Astrocyte (in vitro differentiated cells and primary cell): ENCODE results near the gene CKAP2. TPM values are rescaled to one million over a fixed set of nuclear protein-coding genes. Genes with fewer than 3 reads are reported as not detected.
"Not testable (repeated sequence)": the region's sequence is repeated elsewhere in the genome, so short reads cannot be mapped to it uniquely, and the experiment has no call there.

Experiments used
- DNase-seq: peaks from one replicate; pipeline ENCODE4 v3.0.0-alpha.2; 2010; ENCODE audit warnings: low read depth
- FAIRE-seq: peaks from 2 replicates; lab custom pipeline; 2011; peaks lifted over from hg19 to GRCh38; lab: Jason Lieb, UNC
- H2AFZ ChIP-seq: 2 replicates; pipeline ENCODE4 v1.6.0; 2012; ENCODE audit warnings: low read depth, low read length, inconsistent platforms
- H3K27ac ChIP-seq: 2 replicates; pipeline ENCODE4 v1.5.1; 2011; ENCODE audit warnings: low read depth, low read length, inconsistent platforms
- H3K27me3 ChIP-seq: 2 replicates; pipeline ENCODE4 v1.6.0; 2011; ENCODE audit warnings: low read length, inconsistent platforms; ENCODE audit not compliant: insufficient read depth
- H3K36me3 ChIP-seq: 2 replicates; pipeline ENCODE4 v1.5.1; 2011; ENCODE audit warnings: low read length, inconsistent platforms; ENCODE audit not compliant: insufficient read depth
- H3K4me1 ChIP-seq: 2 replicates; pipeline ENCODE4 v1.5.1; 2011; ENCODE audit warnings: low read length, inconsistent platforms; ENCODE audit not compliant: insufficient read depth
- H3K4me2 ChIP-seq: 2 replicates; pipeline ENCODE4 v1.6.0; 2012; ENCODE audit warnings: low read length, inconsistent platforms
- H3K4me3 ChIP-seq: 2 replicates; pipeline ENCODE4 v1.5.1; 2011; ENCODE audit warnings: low read depth, mild to moderate bottlenecking, low read length, inconsistent platforms; ENCODE audit not compliant: insufficient read depth
- H3K79me2 ChIP-seq: 2 replicates; pipeline ENCODE4 v1.6.0; 2012; ENCODE audit warnings: mild to moderate bottlenecking, low read length, inconsistent platforms; ENCODE audit not compliant: insufficient read depth
- H3K9ac ChIP-seq: 2 replicates; pipeline ENCODE4 v1.6.0; 2012; ENCODE audit warnings: mild to moderate bottlenecking, low read length, inconsistent platforms
- H3K9me3 ChIP-seq: 2 replicates; pipeline ENCODE4 v1.5.1; 2012; ENCODE audit warnings: low read depth, mild to moderate bottlenecking, low read length, inconsistent platforms; ENCODE audit not compliant: insufficient read depth
- H4K20me1 ChIP-seq: 2 replicates; pipeline ENCODE4 v1.6.0; 2012; ENCODE audit warnings: low read length, inconsistent platforms; ENCODE audit not compliant: insufficient read depth
- H3K27ac Mint-ChIP-seq: one replicate; pipeline ENCODE4 v1.8.0; 2021; ENCODE audit warnings: mild to moderate bottlenecking, mixed read lengths; ENCODE audit not compliant: unreplicated experiment
- H3K27me3 Mint-ChIP-seq: one replicate; pipeline ENCODE4 v1.8.0; 2021; ENCODE audit warnings: low read depth, mixed read lengths; ENCODE audit not compliant: unreplicated experiment
- H3K36me3 Mint-ChIP-seq: one replicate; pipeline ENCODE4 v1.8.0; 2021; ENCODE audit warnings: low read depth, mixed read lengths; ENCODE audit not compliant: unreplicated experiment
- H3K4me1 Mint-ChIP-seq: one replicate; pipeline ENCODE4 v1.8.0; 2021; ENCODE audit warnings: low read depth, mixed read lengths; ENCODE audit not compliant: unreplicated experiment
- H3K4me3 Mint-ChIP-seq: one replicate; pipeline ENCODE4 v1.8.0; 2021; ENCODE audit warnings: mild to moderate bottlenecking, moderate library complexity, mixed read lengths; ENCODE audit not compliant: unreplicated experiment
- H3K9me3 Mint-ChIP-seq: one replicate; pipeline ENCODE4 v1.8.0; 2021; ENCODE audit warnings: mild to moderate bottlenecking, mixed read lengths; ENCODE audit not compliant: unreplicated experiment
- total RNA-seq: library from RNA; stranded (reverse); gene quantifications from 2 replicates; pipeline ENCODE4 v1.2.1, GENCODE V29; 2021

Gene CKAP2
- total RNA-seq, 1 donor from 2014 or later: 48.4 TPM

DNA sequence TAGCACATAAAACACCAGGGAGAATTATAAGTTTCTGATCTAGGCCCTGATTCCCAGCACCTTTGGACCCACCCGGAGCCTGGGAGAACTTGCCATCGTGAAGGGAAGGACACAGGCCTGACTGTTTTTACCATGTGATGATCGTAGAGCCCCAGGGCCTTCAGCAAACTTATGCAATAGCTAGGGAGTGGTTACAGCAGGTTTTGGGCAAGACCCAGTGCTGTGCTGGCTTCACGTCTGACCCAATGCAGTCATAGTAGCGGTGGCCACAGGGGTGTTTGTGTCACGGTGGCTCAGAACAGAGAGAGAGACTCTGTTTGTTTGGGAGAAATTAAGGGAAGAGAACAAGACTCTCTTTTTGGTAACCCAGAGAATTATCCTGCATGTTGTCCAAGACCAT, 68.0 kb downstream of the CKAP2 start:
- H3K4me3 Mint-ChIP-seq, H3K79me2 ChIP-seq, H4K20me1 ChIP-seq, DNase-seq, H3K9me3 Mint-ChIP-seq, H3K4me1 ChIP-seq, H3K4me2 ChIP-seq, FAIRE-seq, H3K36me3 ChIP-seq, H3K36me3 Mint-ChIP-seq, H3K9ac ChIP-seq, H2AFZ ChIP-seq, H3K9me3 ChIP-seq, H3K27ac Mint-ChIP-seq, H3K27me3 Mint-ChIP-seq, H3K4me1 Mint-ChIP-seq, H3K27ac ChIP-seq, H3K27me3 ChIP-seq, H3K4me3 ChIP-seq: not testable (repeated sequence)

Other genes starting within 250 kb of the CKAP2 start
- 14.4 and 18.7 TPM in 2 replicates for gene THSD1, start 49.3 kb upstream of the CKAP2 start, total RNA-seq
- gene VPS36, start 4.8 kb upstream of the CKAP2 start, total RNA-seq: 39.8 and 41.8 TPM in 2 replicates
- 6.4 and 6.7 TPM in 2 replicates for gene HNRNPA1L2, start 187.0 kb downstream of the CKAP2 start, total RNA-seq
- gene SUGT1, start 197.4 kb downstream of the CKAP2 start, total RNA-seq: 79.3 and 87.3 TPM in 2 replicates